Hematopoietic multipotent progenitor cell treated with erythropoietin and hydrocortisone succinate and interleukin-3 and kit ligand, for 15 days (in vitro differentiated cells): Measurements from ENCODE around the gene GNPDA1.

Experiments used
- DNase-seq: peaks from one replicate; pipeline ENCODE4 v3.0.0-alpha.2; 2015; ENCODE audit warnings: low spot score

The GNPDA1 gene

GRCh38 chr5:141957367-141957996 lies 55.3 kb downstream of the GNPDA1 start:
- no peak for DNase-seq

DNA sequence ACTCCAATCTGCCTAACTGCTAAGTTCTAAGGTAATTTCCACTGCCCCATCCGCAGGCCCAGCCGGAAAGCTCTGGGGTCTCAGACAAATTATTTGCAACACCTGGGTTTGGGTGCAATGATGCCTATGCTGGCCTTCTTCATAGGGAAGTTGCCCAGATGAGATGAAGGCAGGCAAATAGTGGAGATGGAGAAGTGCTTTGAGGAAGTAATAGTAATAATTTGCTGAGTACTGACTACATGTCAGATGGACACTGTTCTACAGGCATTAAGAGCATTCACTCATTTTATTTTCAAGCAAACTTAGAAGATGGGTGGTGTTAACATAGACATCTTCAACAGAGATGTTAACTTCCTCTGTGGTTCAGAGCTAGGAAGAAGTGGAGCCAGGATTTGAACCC lies 58.6 kb downstream of the GNPDA1 start:
- DNase-seq = no peak

DNA sequence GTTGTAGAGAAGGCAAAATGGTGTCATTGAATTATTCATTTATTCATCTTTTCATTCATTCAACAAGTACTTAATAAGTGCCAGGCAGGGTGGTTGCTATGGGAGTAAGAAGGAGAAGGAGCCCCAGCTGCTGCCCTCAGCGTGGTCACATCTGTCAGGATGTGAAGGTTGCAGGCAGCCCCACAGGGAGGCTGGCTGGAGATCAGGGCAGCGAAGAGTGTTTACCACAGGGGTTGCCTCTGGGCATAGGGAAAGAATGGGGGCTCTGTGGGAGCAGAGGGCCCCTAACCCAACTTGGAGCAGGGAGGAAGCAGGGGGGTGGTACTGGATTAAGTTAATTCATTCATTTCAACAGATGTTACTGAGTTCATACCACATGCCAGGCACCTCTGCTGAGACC lies 60.8 kb downstream of the GNPDA1 start:
- no peak for DNase-seq

GRCh38 chr5:141951332-141951781 lies 61.5 kb downstream of the GNPDA1 start:
- no peak for DNase-seq
